GM21528 (cell line): ENCODE measurements around the gene MTSS2.

Experiments used
- ATAC-seq: cut with Tn5 transposase; IDR thresholded peaks from one replicate; pipeline ENCODE4 v1.9.1; 2021; ENCODE audit warnings: mild to moderate bottlenecking, moderate library complexity; ENCODE audit not compliant: unreplicated experiment, low FRiP score

The MTSS2 gene

DNA sequence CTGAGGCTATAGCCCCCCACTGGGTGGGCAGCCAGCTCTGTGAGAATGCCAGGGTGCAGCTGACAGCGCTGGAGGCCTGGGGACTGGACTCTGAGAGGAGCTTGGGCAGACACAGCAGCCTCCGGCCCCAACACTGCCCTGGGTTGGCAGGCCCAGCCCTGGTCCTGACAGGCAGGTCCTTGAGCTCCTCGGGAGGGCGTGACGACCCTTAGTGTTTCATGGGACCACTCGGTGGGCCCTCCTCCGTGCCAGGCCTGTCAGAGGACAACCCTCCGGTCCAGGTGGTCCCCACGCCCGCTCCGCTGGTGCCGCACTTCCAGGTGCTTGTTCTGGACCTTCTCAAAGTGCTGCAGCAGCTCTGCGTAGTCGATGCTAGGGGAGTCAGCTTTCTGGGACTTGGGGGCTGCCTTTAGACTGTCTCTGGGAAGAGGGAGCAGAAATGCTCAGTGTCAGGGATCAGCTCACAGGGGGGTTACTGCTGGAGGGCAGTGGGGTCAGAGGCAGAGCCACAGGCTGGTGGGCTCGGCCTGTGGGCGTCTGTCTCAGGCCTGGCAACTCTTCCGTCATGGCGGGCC is 1.9 kb upstream of the MTSS2 start:
- ATAC-seq, result no peak

GRCh38 chr16:70687102-70687511 is 1.3 kb upstream of the MTSS2 start:
- no peak for ATAC-seq

DNA sequence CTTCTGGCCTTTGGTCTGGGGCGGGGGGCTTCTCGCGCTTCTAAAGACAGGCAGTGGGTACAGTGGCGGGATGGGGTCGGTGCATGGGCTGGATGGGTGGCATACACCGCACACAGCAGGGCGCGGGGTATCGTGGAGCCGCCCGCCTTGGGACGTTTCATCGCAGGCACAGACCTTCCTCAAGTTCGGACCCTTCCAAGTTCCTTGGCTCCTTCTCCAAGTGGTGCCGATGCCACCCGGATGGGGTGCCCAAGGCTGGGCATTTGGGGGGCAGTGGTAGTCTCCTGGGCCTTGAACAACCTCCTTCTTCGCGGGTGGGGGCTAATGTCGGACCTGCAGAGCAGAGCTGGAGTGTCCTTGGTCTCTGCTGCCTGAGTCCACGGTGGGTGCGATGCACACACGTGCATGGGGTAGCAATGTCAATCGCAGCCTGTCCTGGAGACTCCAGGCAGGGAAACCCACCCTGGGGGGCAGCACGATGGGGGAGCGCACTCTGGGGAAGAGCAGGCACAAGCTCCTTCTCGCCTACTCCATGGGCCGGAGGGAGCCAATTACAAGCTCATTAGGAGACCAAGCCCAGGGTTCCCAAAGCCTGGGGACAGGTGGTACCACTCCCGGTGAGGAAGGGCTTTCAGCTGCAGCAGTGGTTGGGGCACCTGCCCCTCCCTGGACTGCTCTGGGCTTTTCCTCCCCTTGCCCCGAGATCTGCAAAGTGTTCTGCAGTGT is 686 bp upstream of the MTSS2 start:
- ATAC-seq, result no peak

GRCh38 chr16:70685061-70685937 is 554 bp downstream of the MTSS2 start:
- no peak for ATAC-seq

GRCh38 chr16:70684146-70685060 is 1.4 kb downstream of the MTSS2 start:
- ATAC-seq, result no peak

DNA sequence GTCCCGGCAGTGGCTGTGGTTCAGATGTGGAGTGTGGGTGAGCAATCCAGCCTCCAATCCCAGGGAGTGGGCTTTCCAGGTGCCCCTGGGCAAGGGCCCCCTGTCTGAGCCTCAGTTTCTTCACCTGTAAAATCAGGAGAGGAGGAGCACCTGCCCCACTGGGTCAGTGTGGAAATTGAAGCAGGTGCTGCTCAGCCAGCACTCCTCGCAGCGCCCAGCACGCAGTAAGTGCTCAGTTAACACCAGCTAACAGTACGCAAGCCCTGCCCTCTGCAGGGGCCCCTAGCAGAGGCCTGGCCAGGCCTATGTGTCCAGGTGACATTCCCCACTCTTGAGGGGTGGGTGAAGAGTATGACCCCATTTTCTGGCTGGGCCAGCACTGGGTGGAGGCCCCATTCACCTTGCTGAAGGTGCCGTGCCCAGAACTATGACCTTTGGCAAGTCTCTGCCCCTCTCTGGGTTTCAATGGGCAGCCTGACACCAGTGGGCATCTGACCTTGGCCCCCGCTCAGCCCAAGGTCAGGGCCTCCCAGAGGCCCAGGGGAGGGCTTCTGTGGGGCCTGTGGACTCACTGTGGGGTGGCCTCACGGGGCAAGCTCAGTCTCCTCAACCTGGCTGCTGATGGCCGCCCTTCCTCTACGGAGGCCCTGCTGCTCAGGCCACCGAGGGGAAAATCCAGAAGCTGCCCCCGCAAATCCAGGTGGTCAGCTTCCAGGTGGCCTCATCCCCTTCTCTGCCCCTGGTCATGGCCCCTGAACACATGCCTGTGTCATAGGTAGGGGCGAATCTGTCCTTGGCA is 2.5 kb downstream of the MTSS2 start:
- no peak for ATAC-seq

DNA sequence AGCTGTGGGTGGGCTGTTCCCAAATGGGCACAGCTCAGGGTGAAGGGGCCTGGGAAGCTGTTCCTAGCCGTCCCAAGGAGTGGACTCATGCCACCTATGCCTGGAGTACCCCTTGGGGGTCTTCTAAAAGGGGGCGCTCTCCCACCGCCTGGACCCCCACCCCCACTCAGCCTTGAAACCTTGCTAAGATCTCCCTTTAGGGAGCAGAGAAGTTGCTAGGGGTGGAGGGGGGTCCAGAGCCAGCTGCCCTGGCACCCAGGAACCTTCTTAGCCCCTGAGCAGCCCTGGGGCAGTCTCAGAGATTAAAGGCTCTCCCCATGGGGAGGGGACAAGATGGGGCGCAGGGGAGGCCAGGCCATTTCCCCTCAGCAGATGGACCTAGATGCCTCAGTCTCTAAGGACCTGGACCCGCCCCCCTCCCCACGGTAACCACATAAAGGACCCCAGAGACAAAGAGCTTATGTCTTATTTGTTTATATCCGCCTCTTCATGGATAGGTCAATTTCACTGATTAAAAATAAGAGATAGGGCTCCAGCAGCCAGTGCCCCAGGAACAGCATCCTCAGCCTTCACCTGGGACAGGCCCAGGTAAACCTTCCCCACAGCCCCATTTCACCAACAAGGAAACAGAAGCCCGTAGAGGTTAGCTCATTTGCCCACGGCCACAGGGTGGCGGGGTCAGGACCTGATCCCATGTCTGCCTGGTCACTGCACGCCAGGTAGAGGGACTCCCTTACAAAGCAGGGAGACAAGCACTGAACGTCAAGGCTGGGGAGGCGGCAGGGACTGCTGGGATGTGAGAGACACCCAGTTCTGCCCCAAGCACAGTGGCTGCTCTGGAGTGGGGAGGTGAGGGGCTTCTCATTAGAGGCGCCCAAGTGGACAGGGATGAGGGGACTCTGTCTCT is 3.4 kb downstream of the MTSS2 start:
- ATAC-seq, result no peak

GRCh38 chr16:70681382-70682238 is 4.2 kb downstream of the MTSS2 start:
- ATAC-seq, result no peak

GRCh38 chr16:70680495-70681381 is 5.1 kb downstream of the MTSS2 start:
- ATAC-seq, result no peak

GRCh38 chr16:70679671-70680494 is 6.0 kb downstream of the MTSS2 start:
- no peak for ATAC-seq

DNA sequence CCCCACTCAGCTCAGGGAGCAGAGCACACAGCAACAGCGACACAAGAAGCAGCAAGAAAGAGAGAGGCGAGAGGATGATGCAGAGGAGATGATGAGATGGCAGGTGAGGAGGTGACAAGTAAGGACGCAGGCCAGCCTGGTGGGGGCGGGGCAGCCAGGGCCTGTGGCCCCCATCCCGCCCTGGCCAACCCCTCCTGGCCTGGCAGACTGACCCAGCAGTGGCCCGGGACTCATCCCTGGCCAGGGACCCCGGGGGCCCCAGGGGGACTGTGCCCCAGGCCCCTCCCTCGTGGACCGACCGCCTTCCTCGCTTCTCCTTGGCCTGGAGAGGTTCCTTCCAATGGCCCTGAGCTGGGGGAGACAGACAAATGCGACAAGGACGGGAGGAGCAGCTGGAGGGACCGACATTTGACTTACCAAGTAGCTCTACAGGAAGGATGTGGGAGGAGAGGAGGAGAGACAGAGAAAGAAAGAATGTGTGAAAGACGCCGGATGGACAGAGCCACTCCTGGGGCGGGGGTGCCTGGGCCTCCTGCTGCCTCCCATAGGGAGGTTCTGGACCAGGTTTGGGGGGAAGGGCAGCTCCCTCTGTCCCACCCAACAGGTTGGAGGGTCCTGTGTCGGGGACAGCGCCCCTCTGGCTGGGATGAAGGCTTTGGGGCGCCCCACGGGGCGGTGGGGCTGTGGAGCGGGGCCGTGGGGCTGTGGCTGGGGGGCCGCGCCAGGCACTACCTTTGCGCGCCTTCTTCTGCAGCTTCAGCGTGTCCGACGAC is 6.8 kb downstream of the MTSS2 start:
- no peak for ATAC-seq

- ATAC-seq, result no peak
Observed at GRCh38 chr16:70678121-70678897, 7.5 kb downstream of the MTSS2 start.

- ATAC-seq, result no peak
Observed at GRCh38 chr16:70677499-70678120, 8.2 kb downstream of the MTSS2 start.
